ENCODE data around the gene KRT74. TPM values are rescaled to one million over a fixed set of nuclear protein-coding genes. Genes with fewer than 3 reads are reported as not detected.

The KRT74 gene
- total RNA-seq, 1 donor from 2014 or later = not detected

DNA sequence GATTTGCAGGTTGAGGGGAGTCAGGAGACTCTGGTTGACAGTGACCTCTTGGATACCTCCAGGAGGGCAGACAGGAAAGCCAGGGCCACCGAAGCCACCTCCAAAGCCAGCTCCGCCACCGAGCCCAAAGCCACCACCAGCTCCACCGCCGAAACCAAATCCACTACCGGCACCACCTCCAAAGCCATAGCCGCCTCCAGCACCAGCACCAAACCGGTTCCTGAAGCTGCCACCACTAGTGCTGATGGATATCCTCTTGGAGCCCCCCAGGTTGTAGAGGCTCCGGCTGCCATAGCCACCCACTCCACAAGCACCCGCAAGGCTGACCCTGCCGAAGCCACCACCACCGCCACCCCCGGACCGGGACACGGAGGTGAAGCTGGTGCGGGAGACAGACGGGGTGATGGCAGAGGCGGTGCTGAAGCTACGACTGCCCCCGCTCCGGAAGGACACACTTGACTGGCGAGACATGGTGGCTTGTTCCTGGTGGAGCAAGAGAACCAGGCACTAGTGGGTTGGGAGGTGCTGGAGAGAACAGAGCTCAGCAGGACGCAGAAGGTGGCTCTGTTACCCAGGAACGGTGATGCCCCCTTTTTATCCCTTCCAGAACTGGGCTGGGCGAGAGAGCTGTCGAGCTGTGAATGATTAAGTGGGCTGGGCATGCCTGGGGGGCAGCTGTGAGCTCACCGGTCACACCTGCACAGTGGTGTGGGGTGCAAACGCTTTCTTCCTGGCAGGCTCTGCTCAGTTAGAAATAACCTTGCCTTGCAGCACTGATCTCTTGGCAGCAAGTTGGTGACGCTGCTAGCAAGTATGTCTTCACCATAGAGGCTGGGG lies 53.6 kb downstream of the KRT74 start, which contains the start of gene KRT5:
KRT5 (minus strand) TSS at position 569 of the 837 bp plus-strand sequence; CDS start at position 471, 98 bp downstream.
- DNase-seq = no peak
- no peaks in the 10 kb centered on the region for H3K4me1 Mint-ChIP-seq

DNA sequence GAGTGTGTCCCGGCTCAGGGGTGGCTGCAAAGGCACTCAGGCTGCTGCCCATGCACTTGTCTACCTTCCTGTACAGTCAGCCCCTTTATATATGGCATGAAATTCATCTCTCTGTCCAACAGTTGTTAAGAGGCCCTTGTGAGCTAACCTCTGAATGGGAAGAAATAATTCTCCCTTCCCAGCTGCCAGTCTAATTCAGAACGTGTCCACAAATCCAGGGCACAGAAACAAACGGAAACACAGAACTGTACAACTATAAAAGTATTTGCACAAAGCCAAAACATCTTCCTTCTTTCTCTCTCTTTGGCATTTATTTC lies 54.3 kb downstream of the KRT74 start:
- DNase-seq (no peak), ATAC-seq (ENCODE audit: low read depth) (no peak)
- TF ChIP-seq CTCF (IDR thresholded peaks at IDR 0.05) = no peak
- CTCF ChIA-PET = no interaction called here
- no peak overlapping the region for H3K4me3 Mint-ChIP-seq
- no peaks in the 10 kb centered on the region for H3K9me3 Mint-ChIP-seq
- H3K27ac Mint-ChIP-seq = no peak overlapping the region
- intact Hi-C loops (cut with micrococcal nuclease) = no loop called here
- no peaks in the 10 kb centered on the region for H3K27me3 Mint-ChIP-seq
- no peaks in the 10 kb centered on the region for H3K36me3 Mint-ChIP-seq (ENCODE audit: low read depth)
- H3K4me1 Mint-ChIP-seq = no peaks in the 10 kb centered on the region
- POLR2A ChIA-PET = no interaction called here

More for the DNA sequence above, 53.6 kb downstream of the KRT74 start, which contains the start of gene KRT5:
- Mint-ChIP-seq H3K36me3 (ENCODE audit: low read depth) (no peaks in the 10 kb centered on the region), H3K27ac (no peak within 1 kb of the TSS), H3K9me3 (no peaks in the 10 kb centered on the region), H3K27me3 (no peaks in the 10 kb centered on the region), H3K4me3 (no peak within 1 kb of the TSS)
- CTCF ChIA-PET = no interaction called here
- intact Hi-C loops (cut with micrococcal nuclease) = no loop called here
- no peak for ATAC-seq (ENCODE audit: low read depth)
- POLR2A ChIA-PET = no interaction called here
- no peak for TF ChIP-seq CTCF (IDR thresholded peaks at IDR 0.05)

GRCh38 chr12:52518574-52519386 lies 54.9 kb downstream of the KRT74 start:
- ATAC-seq (ENCODE audit: low read depth) (no peak), DNase-seq (no peak)
- Mint-ChIP-seq H3K27me3 (no peaks in the 10 kb centered on the region), H3K9me3 (no peaks in the 10 kb centered on the region), H3K4me1 (no peaks in the 10 kb centered on the region), H3K4me3 (no peak overlapping the region), H3K36me3 (ENCODE audit: low read depth) (no peaks in the 10 kb centered on the region), H3K27ac (no peak overlapping the region)
- intact Hi-C loops (cut with micrococcal nuclease) = no loop called here
- CTCF ChIA-PET = no interaction called here
- TF ChIP-seq CTCF (IDR thresholded peaks at IDR 0.05) = no peak
- POLR2A ChIA-PET = no interaction called here

DNA sequence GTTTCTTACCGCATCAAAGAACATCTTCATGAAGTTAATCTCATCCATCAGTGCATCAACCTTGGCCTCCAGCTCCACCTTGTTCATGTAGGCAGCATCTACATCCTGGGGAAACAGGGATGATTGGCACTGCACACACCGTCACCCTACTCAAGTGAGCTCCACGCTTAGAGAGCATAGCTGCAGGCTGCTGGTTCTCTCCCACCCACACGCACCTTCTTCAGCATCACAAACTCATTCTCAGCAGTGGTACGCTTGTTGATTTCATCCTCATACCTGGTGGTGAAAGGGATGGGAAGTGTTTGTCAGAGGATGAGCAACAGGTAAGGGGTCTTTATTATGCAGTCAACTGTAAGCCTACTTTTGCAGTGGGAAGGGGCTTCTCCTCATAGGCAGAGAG lies 55.8 kb downstream of the KRT74 start:
- no peak for TF ChIP-seq CTCF (IDR thresholded peaks at IDR 0.05)
- ChIA-PET CTCF (no interaction called here), POLR2A (no interaction called here)
- ATAC-seq (ENCODE audit: low read depth) (no peak), DNase-seq (no peak)
- Mint-ChIP-seq H3K9me3 (no peaks in the 10 kb centered on the region), H3K27me3 (no peaks in the 10 kb centered on the region), H3K36me3 (ENCODE audit: low read depth) (no peaks in the 10 kb centered on the region), H3K4me3 (no peak overlapping the region), H3K4me1 (no peaks in the 10 kb centered on the region), H3K27ac (no peak overlapping the region)
- intact Hi-C loops (cut with micrococcal nuclease) = no loop called here
